ENCODE data around the gene NR6A1. TPM values are rescaled to one million over a fixed set of nuclear protein-coding genes. Genes with fewer than 3 reads are reported as not detected.

The NR6A1 gene
- total and polyA plus RNA-seq, 10 donors = 0.14 to 3.7 (median 1.9) TPM

GRCh38 chr9:124782661-124783574 is 11.8 kb upstream of the NR6A1 start:
- H3K4me3 ChIP-seq = no peak overlapping the region
- peaks cover 3 to 70% (median 46%) of the 10 kb centered on the region in 6 donors for H3K4me1 ChIP-seq
- intact Hi-C loops (cut with DNase I; ENCODE audit: low total_unique reads) = no loop called here
- H3K27ac ChIP-seq = peak overlapping the region in 7 of 8 donors; percentile 27 to 88 (median 64)
- no peak for TF ChIP-seq POLR2A (IDR thresholded peaks at IDR 0.05)
- peak in 1 of 3 donors; percentile 9 for TF ChIP-seq POLR2AphosphoS5 (IDR thresholded peaks at IDR 0.05)
- TF ChIP-seq, protein P1, sequence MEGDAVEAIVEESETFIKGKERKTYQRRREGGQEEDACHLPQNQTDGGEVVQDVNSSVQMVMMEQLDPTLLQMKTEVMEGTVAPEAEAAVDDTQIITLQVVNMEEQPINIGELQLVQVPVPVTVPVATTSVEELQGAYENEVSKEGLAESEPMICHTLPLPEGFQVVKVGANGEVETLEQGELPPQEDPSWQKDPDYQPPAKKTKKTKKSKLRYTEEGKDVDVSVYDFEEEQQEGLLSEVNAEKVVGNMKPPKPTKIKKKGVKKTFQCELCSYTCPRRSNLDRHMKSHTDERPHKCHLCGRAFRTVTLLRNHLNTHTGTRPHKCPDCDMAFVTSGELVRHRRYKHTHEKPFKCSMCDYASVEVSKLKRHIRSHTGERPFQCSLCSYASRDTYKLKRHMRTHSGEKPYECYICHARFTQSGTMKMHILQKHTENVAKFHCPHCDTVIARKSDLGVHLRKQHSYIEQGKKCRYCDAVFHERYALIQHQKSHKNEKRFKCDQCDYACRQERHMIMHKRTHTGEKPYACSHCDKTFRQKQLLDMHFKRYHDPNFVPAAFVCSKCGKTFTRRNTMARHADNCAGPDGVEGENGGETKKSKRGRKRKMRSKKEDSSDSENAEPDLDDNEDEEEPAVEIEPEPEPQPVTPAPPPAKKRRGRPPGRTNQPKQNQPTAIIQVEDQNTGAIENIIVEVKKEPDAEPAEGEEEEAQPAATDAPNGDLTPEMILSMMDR (IDR thresholded peaks at IDR 0.05 in 8 of 11, conservative IDR thresholded peaks at IDR 0.05 in 3 of 11) = no peak
- H3K27me3 ChIP-seq (replicated peaks in 1 of 7) = no peaks in the 10 kb centered on the region
- H3K9me3 ChIP-seq = no peaks in the 10 kb centered on the region
- peak; percentile 59 for DNase-seq
- 80 to 89% (median 82%) methylated on average over 11 to 13 of the region's 13 CpGs for WGBS, 5 donors
- H3K36me3 ChIP-seq = peaks cover 0 to 13% (median 0%) of the 10 kb centered on the region in 6 donors

DNA sequence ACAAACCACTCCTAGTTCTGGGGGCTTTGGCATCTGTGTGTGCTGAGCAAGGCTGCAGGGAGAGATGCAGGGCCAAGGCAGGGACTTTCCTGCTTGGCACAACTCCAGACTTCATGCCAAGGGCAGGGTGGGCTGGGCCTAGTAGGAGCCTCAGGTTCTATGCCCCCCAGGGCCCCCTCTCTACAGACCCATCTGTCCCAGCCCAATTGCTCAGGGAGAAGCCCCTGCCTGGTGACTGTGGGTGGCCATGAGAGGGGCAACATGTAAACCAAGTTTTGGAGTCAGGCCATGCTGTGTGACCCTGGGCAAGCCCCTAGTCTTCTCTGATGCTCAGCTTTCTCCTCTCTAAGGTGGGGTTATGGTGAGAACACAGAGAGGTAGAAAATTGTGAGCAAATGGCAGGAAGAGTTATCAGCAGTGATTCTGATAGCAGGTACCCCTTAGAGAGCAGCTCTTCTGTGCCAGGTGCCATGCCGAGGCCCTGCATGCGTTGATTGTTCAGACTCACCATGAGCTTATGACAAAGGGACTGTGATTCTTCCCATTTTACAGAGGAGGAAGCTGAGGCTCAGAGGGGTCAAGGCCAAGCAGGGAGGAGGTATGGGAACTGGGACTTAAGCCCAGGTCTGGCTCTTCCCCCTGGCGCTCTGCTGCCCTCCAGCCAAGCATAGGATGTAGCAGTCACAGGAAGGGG is 11.0 kb upstream of the NR6A1 start:
- DNase-seq = no peak
- WGBS, 5 donors = 37 to 88% (median 78%) methylated on average over 3 of the region's 3 CpGs
- H3K27ac ChIP-seq = peak overlapping the region in 7 of 8 donors; percentile 27 to 88 (median 64)

GRCh38 chr9:124780757-124781151 is 9.6 kb upstream of the NR6A1 start:
- Histone ChIP-seq H3K9me3 (no peaks in the 10 kb centered on the region), H3K4me1 (peaks cover 10 to 90% (median 59%) of the 10 kb centered on the region in 6 donors), H3K4me3 (peak overlapping the region in 1 of 8 donors; percentile 74), H3K36me3 (no peaks in the 10 kb centered on the region), H3K27me3 (replicated peaks in 1 of 7) (peaks cover 0 to 21% (median 13%) of the 10 kb centered on the region in 7 donors), H3K27ac (peak overlapping the region in 4 of 8 donors; percentile 4 to 88 (median 80))
- 79 to 98% (median 94%) methylated on average over 4 of the region's 4 CpGs for WGBS, 5 donors
- no peak for TF ChIP-seq POLR2AphosphoS5 (IDR thresholded peaks at IDR 0.05)
- TF ChIP-seq, protein P1 (IDR thresholded peaks at IDR 0.05 in 8 of 11, conservative IDR thresholded peaks at IDR 0.05 in 3 of 11) = no peak
- no peak for TF ChIP-seq POLR2A (IDR thresholded peaks at IDR 0.05)
- peak; percentile 56 for DNase-seq
- intact Hi-C loops (cut with DNase I; ENCODE audit: low total_unique reads) = no loop called here

More for the DNA sequence above, 11.0 kb upstream of the NR6A1 start:
- Histone ChIP-seq H3K4me1 (peaks cover 3 to 77% (median 49%) of the 10 kb centered on the region in 6 donors), H3K27me3 (replicated peaks in 1 of 7) (peaks cover 0 to 8% (median 5%) of the 10 kb centered on the region in 7 donors), H3K4me3 (no peak overlapping the region), H3K9me3 (no peaks in the 10 kb centered on the region), H3K36me3 (peaks cover 0 to 4% (median 0%) of the 10 kb centered on the region in 6 donors)
- intact Hi-C loops (cut with DNase I; ENCODE audit: low total_unique reads) = no loop called here
- TF ChIP-seq, protein P1 (IDR thresholded peaks at IDR 0.05 in 8 of 11, conservative IDR thresholded peaks at IDR 0.05 in 3 of 11) = no peak
- TF ChIP-seq POLR2A (IDR thresholded peaks at IDR 0.05) = no peak
- TF ChIP-seq POLR2AphosphoS5 (IDR thresholded peaks at IDR 0.05) = no peak
